GM12891 (cell line): ENCODE results near the gene DMRT3.
A peak's percentile ranks its signal among the peaks of the same experiment; 100 is the strongest.

Source experiments
- DNase-seq: peaks from one replicate; pipeline ENCODE4 v3.0.0; 2011; ENCODE audit warnings: low spot score; ENCODE audit not compliant: insufficient read length
- FAIRE-seq: peaks from 2 replicates; lab custom pipeline; 2011; peaks lifted over from hg19 to GRCh38; lab: Jason Lieb, UNC
- PAX5 ChIP-seq: IDR thresholded peaks from 2 replicates; pipeline ENCODE4 v1.6.1; 2011; ENCODE audit warnings: low read length, moderate library complexity, mild to moderate bottlenecking; ENCODE audit not compliant: insufficient read depth, severe bottlenecking
- POLR2A ChIP-seq: IDR thresholded peaks from 2 replicates; pipeline ENCODE4 v1.6.1; 2011; ENCODE audit warnings: low read depth, low read length, control low read depth
- POLR2AphosphoS5 ChIP-seq: IDR thresholded peaks from 2 replicates; pipeline ENCODE4 v1.6.1; 2011; ENCODE audit warnings: low read depth, low read length, control low read depth
- POU2F2 ChIP-seq: IDR thresholded peaks from 2 replicates; pipeline ENCODE4 v1.6.1; 2011; ENCODE audit warnings: low read depth, mild to moderate bottlenecking, control low read depth, low read length, moderate library complexity
- SPI1 ChIP-seq: IDR thresholded peaks from 2 replicates; pipeline ENCODE4 v1.6.1; 2011; ENCODE audit warnings: low read depth, low read length, control low read depth
- TAF1 ChIP-seq: IDR thresholded peaks from 2 replicates; pipeline ENCODE4 v1.6.1; 2011; ENCODE audit warnings: low read depth, low read length, control low read depth

The DMRT3 gene

DNA sequence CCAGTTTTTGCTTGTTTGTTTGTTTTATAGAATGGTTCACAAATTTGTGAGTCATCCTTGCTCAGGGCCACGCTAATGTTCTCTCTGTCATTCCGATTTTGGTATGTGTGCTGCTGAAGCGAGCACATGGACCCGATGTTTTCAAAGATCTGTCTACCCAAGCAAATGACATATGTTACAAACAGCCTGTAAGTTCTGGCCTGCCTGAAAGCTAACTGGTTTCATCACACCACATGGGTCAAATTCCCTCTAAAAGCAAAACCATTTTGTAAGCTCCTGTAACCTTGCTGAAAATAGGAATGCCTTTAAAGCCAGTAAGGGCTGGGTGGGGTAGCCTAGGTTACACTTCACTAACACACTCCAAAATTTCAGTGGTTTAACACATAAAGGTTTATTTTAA lies 25.4 kb downstream of the DMRT3 start:
- FAIRE-seq (no peak), DNase-seq (no peak)
- TF ChIP-seq PAX5: no peak
- TF ChIP-seq TAF1: no peak
- no peak for TF ChIP-seq POLR2A
- TF ChIP-seq POU2F2: no peak
- no peak for TF ChIP-seq SPI1
- TF ChIP-seq POLR2AphosphoS5: no peak

DNA sequence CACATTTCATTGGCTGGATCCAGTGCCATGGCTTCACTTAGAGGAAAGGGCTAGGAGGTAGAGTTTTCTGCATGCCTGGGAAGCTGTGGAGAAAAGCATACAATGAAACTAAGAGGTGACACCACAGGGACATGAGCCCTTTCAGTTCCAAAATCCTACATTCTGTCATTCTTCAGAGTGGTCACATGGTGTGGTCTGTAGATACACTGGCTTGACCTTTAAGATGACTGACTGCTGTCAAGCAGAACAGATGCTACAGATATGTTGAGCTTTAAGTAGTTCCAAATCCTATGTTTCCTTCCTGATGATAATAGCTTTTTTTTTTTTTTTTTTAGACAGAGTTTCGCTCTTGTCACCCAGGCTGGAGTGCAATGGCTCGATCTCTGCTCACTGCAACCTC lies 26.2 kb downstream of the DMRT3 start:
- FAIRE-seq (no peak), DNase-seq (no peak)
- TF ChIP-seq PAX5: no peak

DNA sequence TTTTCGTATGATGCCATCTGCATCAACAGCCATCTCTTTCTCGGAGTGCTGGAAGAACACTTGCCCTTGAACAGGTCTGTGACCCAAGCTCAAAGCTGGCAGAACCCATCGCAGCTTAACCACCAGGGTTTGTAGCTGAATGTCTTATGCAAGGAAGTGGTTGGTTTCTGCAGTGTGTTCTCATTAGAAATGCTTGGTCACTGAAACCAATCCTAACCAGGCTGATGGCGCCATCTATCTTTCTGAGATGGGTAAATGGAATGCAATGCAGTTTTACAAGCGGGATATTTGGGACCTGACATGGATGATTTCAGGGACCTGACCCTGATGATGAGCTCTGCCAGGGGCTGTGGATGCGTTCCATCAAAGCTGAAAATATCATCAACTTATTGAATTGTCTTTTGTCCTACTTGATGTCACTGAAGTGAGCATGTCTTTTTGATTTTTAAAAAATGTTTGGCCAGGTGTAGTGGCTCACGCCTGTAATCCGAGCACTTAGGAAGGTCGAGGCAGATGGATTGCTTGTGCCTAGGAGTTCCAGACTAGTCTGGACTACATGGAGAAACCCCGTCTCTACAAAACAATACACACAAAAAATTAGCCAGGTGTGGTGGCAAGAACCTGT lies 28.7 kb downstream of the DMRT3 start:
- FAIRE-seq (peak; percentile 91), DNase-seq (no peak)
- peak; percentile 56 for TF ChIP-seq SPI1
- TF ChIP-seq PAX5: no peak

DNA sequence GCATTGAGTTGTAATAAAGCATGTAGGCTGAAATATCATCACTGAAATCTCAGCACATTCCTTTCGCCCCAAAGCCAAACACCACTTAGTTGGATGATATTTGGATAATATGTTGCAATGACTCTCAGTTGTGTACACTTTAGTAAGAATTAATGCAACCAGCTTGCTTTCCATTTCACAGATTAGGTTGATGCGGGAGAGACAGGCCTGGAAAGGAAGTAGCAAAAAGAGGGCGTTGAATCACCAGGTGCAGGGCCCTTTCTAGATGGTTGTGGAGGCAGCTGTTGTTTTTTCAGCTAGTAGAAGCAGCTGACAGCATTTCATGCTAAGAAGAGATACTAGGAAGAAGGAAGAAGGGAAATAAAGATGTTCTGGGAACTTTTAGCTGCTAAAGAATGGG lies 30.9 kb downstream of the DMRT3 start:
- DNase-seq (no peak), FAIRE-seq (no peak)
- no peak for TF ChIP-seq PAX5
- no peak for TF ChIP-seq SPI1

DNA sequence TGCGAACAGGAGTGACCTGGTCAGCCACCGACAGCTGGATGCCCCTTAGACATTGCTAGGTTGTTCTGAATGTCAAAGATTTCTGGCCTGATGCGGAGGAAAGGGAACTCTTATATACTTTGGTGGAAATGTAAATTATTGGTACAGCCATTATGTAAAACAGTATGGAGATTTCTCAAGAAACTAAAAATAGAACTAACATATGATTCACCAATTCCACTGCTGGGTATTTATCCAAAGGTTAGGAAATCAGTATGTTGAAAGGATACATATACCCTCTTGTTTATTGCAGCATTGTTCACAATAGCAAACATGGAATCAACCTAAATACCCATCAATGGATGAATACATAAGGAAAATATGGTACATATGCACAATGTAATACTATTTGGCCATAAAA lies 31.8 kb downstream of the DMRT3 start:
- FAIRE-seq (no peak), DNase-seq (no peak)
- TF ChIP-seq SPI1 (no peak), PAX5 (no peak), POLR2AphosphoS5 (no peak), POLR2A (no peak), POU2F2 (no peak), TAF1 (no peak)

DNA sequence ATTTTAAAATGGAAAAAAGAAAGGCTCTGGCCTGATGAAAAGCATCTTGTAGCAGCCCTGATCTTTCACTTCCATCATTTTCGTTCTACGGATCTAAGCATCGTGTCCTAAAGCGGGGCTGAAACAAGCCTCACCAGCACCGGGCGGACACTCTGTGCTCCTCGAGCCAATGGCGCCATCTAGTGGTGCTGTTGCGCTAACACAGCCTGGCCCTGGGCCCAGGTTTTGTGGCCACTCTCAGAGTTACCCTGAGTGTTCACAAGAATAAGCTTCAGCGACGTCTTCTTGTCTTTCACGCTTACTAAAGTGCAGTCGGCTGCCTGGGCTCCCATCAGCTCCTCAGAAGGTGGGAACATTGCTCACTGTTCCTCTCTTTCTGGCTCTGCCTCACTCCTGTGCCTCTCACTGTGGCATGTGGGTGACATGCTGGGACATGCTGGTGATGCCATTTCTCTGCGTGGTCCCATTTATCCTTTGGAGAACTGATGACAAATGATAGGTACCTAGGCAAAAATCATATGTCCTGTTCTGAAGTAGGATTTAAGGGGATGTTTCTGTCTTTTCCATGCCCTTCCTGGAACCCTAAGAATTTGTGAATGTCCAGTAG lies 32.7 kb downstream of the DMRT3 start:
- no peak for TF ChIP-seq POU2F2
- no peak for TF ChIP-seq POLR2AphosphoS5
- TF ChIP-seq PAX5: no peak
- TF ChIP-seq TAF1: no peak
- TF ChIP-seq POLR2A: no peak
- TF ChIP-seq SPI1: no peak
- FAIRE-seq (peak; percentile 86), DNase-seq (peak; percentile 35)

DNA sequence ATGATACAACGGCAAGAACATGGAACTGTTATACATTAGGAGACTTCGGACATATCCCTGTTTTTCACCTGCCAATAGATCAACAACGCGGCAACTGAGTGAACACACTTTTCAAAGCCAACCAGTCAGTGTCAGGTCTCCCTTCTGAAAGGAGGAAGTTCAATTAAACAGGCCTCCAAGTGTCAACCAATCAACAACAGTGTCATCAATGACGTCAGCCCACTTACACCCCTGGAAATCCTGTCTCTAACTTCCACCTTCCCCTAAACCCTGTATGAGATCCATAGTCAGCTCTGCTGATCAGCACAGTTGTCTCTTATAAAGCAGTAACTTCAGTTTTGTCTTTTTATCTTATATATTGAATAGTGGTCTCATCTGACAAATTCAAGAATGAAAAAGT lies 36.6 kb downstream of the DMRT3 start:
- TF ChIP-seq POLR2A: no peak
- no peak for TF ChIP-seq TAF1
- no peak for TF ChIP-seq PAX5
- TF ChIP-seq SPI1: no peak
- no peak for FAIRE-seq
- DNase-seq: no peak

DNA sequence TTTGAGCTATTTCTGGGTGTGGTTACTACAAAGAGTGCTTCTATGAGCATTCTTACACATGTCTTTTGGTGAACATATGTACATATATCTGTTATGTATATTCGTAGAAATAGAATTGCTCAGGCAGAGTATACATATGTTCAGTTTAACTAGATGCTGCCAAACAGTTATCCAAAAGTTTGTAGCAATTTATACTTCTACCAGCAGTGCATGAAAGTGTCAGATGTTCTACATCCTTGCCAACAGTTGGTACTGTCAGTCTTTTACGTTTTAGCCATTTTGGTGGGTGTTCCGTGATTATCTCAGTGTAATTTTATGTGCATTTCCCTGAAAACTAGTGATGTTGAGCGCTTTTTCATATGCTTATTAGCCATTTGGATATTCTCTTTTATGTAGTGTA lies 37.8 kb downstream of the DMRT3 start:
- DNase-seq (no peak), FAIRE-seq (no peak)
- TF ChIP-seq POLR2AphosphoS5 (no peak), PAX5 (no peak), SPI1 (no peak), POLR2A (no peak), TAF1 (no peak), POU2F2 (no peak)

DNA sequence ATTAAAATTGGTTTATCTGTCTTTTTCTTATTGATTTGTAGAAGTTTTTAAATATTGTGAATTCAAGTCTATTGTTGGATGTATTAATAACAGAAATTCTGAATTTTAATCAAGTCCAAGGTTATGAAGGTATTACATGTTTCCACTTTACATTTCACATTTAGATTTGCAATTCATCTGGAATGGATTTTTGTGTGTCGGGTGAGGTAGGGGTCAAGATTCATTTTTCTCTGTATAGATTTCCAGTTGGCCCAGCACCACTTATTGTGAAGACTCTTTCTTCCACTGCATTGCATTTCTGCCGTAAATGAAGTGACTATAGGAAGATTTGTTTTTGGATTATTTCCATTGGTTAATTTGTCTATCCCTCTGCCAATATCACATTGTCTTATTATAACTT lies 38.2 kb downstream of the DMRT3 start:
- no peak for DNase-seq
- TF ChIP-seq POLR2A: no peak
- no peak for TF ChIP-seq POLR2AphosphoS5
- TF ChIP-seq SPI1: no peak
- TF ChIP-seq PAX5: no peak
- no peak for TF ChIP-seq POU2F2
- no peak for TF ChIP-seq TAF1
- no peak for FAIRE-seq

DNA sequence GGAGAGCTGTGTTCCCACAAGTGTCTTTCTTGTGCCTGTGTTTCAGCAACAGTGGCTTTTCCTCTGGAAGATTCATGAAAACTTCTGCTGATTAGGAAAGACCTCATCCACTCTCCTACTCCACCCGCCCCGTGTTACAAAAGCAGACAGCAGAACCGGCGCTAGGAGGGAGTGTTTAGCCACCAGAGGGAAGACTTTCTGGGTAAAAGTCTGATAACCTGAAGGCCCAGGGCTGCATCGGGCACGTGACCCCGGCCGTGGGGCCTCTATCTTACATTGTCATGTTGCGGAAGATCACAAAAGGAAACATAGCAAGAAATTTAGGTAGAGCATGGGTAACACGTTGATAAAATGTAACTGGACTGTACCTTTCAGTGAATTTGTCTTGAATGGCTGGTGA lies 41.7 kb downstream of the DMRT3 start:
- DNase-seq (no peak), FAIRE-seq (no peak)
- TF ChIP-seq SPI1 (no peak), POLR2A (no peak), TAF1 (no peak), POU2F2 (no peak), POLR2AphosphoS5 (no peak), PAX5 (no peak)

DNA sequence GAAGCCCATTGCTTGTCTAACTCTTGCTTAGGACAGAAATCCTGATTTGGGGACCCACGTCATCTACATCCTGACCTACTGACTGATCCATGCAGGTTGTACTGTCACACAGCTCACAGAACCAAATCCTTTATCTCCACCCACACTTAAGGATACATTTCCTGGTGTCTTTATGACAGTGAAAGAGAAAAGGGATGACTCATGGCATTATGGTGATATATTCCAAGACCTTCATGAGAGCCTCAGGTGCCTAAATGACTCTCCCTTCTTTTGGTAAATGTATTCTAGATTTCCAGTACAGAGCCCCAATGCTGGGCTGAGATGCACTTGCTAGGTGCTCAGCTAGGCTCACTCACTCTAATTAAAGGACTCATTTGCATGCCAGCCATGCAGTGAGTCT lies 47.7 kb downstream of the DMRT3 start:
- no peak for TF ChIP-seq POLR2AphosphoS5
- TF ChIP-seq POLR2A: no peak
- TF ChIP-seq PAX5: no peak
- TF ChIP-seq POU2F2: no peak
- no peak for TF ChIP-seq TAF1
- no peak for TF ChIP-seq SPI1
- no peak for DNase-seq
- FAIRE-seq: no peak
